Epidermal melanocyte (primary cell): ENCODE data around the gene DIPK1B.

Source experiments
- DNase-seq: peaks from one replicate; pipeline ENCODE4 v3.0.0; 2011; ENCODE audit warnings: low spot score; ENCODE audit not compliant: insufficient read length

The DIPK1B gene

GRCh38 chr9:136735812-136736480 is 23.6 kb downstream of the DIPK1B start:
- DNase-seq: no peak

- DNase-seq: no peak
These were observed 26.6 kb downstream of the DIPK1B start for GRCh38 chr9:136738960-136739359.

GRCh38 chr9:136739509-136739908 is 27.1 kb downstream of the DIPK1B start:
- DNase-seq: no peak

- no peak for DNase-seq
These were observed 27.7 kb downstream of the DIPK1B start for GRCh38 chr9:136740069-136740468.

GRCh38 chr9:136740491-136740890 is 28.1 kb downstream of the DIPK1B start:
- DNase-seq: no peak

- DNase-seq: no peak
These were observed 28.9 kb downstream of the DIPK1B start for GRCh38 chr9:136740971-136741882.

- DNase-seq: no peak
These were observed 29.7 kb downstream of the DIPK1B start for GRCh38 chr9:136741883-136742571.

GRCh38 chr9:136742591-136743391 is 30.4 kb downstream of the DIPK1B start, which contains the start of gene LCN10:
LCN10 (minus strand) TSS chr9:136742940; CDS start chr9:136742903, 37 bp downstream.
- DNase-seq: no peak

GRCh38 chr9:136743639-136744211 is 31.4 kb downstream of the DIPK1B start:
- no peak for DNase-seq

- DNase-seq: no peak
These were observed 32.4 kb downstream of the DIPK1B start for GRCh38 chr9:136744773-136745172.

GRCh38 chr9:136745389-136746154 is 33.2 kb downstream of the DIPK1B start:
- no peak for DNase-seq

GRCh38 chr9:136746155-136746490 is 33.8 kb downstream of the DIPK1B start:
- no peak for DNase-seq

GRCh38 chr9:136746621-136747020 is 34.2 kb downstream of the DIPK1B start:
- DNase-seq: no peak

GRCh38 chr9:136747161-136748060 is 35.0 kb downstream of the DIPK1B start:
- no peak for DNase-seq

GRCh38 chr9:136748201-136748600 is 35.8 kb downstream of the DIPK1B start, which contains the start of gene LCN6:
LCN6 (minus strand) TSS chr9:136748525; CDS start chr9:136748483, 42 bp downstream.
- DNase-seq: no peak

- no peak for DNase-seq
These were observed 36.6 kb downstream of the DIPK1B start for GRCh38 chr9:136748666-136749611.

GRCh38 chr9:136750526-136750925 is 38.2 kb downstream of the DIPK1B start:
- no peak for DNase-seq

- DNase-seq: no peak
These were observed 38.9 kb downstream of the DIPK1B start for GRCh38 chr9:136751244-136751643.
